CD4-positive, alpha-beta T cell (primary cell): Measurements from ENCODE around the gene BTBD17. TPM values are rescaled to one million over a fixed set of nuclear protein-coding genes. Genes with fewer than 3 reads are reported as not detected.

Experiments used
- ATAC-seq: fragments of 200-7000 bp; cut with Tn5 transposase; one replicate; pipeline ENCODE4 v1.10.0; 2022; ENCODE audit warnings: mild to moderate bottlenecking; ENCODE audit not compliant: poor library complexity
- CTCF ChIA-PET: fragments of 350-600 bp; sonication (Branson Sonifier 250); formaldehyde crosslinking; loops from one replicate; lab custom pipeline; 2021; ENCODE audit warnings: antibody characterized with exemption, inconsistent platforms; lab: Charles Lee
- POLR2A ChIA-PET: fragments of 350-600 bp; sonication (Branson Sonifier 250); formaldehyde crosslinking; loops from one replicate; lab custom pipeline; 2021; ENCODE audit warnings: antibody characterized with exemption, inconsistent platforms; lab: Charles Lee
- DNase-seq, 14 experiments: peaks; one replicate each; pipeline ENCODE4 v3.0.0-alpha.2; 2013 to 2020; ENCODE audit warnings: mixed read lengths in 2 of 14
- H3K27ac ChIP-seq, 2 donors: one replicate each; pipeline versions ENCODE4 v1.5.1 to v1.7.0; 2013; ENCODE audit warnings: low read length in 2 of 2, low read depth in 1 of 2, mild to moderate bottlenecking in 1 of 2
- H3K27me3 ChIP-seq, 2 experiments: 1 replicate in 1 of 2; 2 replicates in 1 of 2; pipeline versions ENCODE4 v1.6.1 to v1.7.0; 2013; ENCODE audit warnings: low read length in 2 of 2, control low read depth in 1 of 2, mild to moderate bottlenecking in 1 of 2, moderate library complexity in 1 of 2; ENCODE audit not compliant: insufficient read depth in 2 of 2, control insufficient read depth in 1 of 2
- H3K36me3 ChIP-seq: one replicate; pipeline ENCODE4 v1.6.1; 2013; ENCODE audit warnings: low read length, control low read depth; ENCODE audit not compliant: insufficient read depth
- H3K4me1 ChIP-seq: one replicate; pipeline ENCODE4 v1.6.1; 2013; ENCODE audit warnings: low read length, control low read depth; ENCODE audit not compliant: insufficient read depth
- H3K4me3 ChIP-seq: one replicate; pipeline ENCODE4 v1.5.1; 2013; ENCODE audit warnings: mild to moderate bottlenecking, low read length, moderate library complexity
- H3K9me3 ChIP-seq, 2 experiments: 1 replicate in 1 of 2; 2 replicates in 1 of 2; pipeline versions ENCODE4 v1.6.1 to v1.7.0; 2013; ENCODE audit warnings: low read length in 2 of 2, mild to moderate bottlenecking in 2 of 2, control low read depth in 1 of 2, moderate library complexity in 1 of 2; ENCODE audit not compliant: control insufficient read depth in 1 of 2, insufficient read depth in 1 of 2
- H3K27ac Mint-ChIP-seq: one replicate; pipeline ENCODE4 v1.8.0; 2020; ENCODE audit warnings: mixed read lengths
- H3K27me3 Mint-ChIP-seq: one replicate; pipeline ENCODE4 v1.8.0; 2021; ENCODE audit warnings: mixed read lengths
- H3K36me3 Mint-ChIP-seq: one replicate; pipeline ENCODE4 v1.8.0; 2021; ENCODE audit warnings: low read depth, mixed read lengths
- H3K4me1 Mint-ChIP-seq: one replicate; pipeline ENCODE4 v1.8.0; 2021; ENCODE audit warnings: low read depth, mixed read lengths
- H3K4me3 Mint-ChIP-seq: one replicate; pipeline ENCODE4 v1.8.0; 2020; ENCODE audit warnings: mild to moderate bottlenecking, mixed read lengths
- H3K9me3 Mint-ChIP-seq: one replicate; pipeline ENCODE4 v1.8.0; 2020; ENCODE audit warnings: mixed read lengths
- CTCF ChIP-seq: fragments of 200-600 bp; IDR thresholded peaks from one replicate; pipeline ENCODE4 v1.8.0; 2022; ENCODE audit warnings: antibody characterized with exemption, mild to moderate bottlenecking
- intact Hi-C, 2 experiments: fragments of 100-400 bp; cut with DNase I in 1 of 2; cut with micrococcal nuclease in 1 of 2; formaldehyde crosslinking; loops; one replicate each; pipeline versions ENCODE4 v1.15.1 to v1.9.0; 2023 to 2025; cut with DNase I, micrococcal nuclease
- total RNA-seq, 174 experiments: library from RNA in 2 of 174; stranded (reverse) in 2 of 174; gene quantifications; one replicate each; pipeline ENCODE4 v1.2.3 and lab custom pipeline; 2021 to 2026

BTBD17 gene
- total RNA-seq, 2 experiments from 2014 or later: not detected

GRCh38 chr17:74359916-74360315, 1.8 kb downstream of the BTBD17 start:
- Mint-ChIP-seq H3K4me1 (peaks cover 4% of the 10 kb centered on the region), H3K27ac (no peak overlapping the region), H3K9me3 (no peaks in the 10 kb centered on the region), H3K27me3 (peaks cover 46% of the 10 kb centered on the region), H3K4me3 (no peak overlapping the region), H3K36me3 (no peaks in the 10 kb centered on the region)
- Histone ChIP-seq H3K27ac (no peak overlapping the region), H3K36me3 (no peaks in the 10 kb centered on the region), H3K4me1 (peaks cover 16% of the 10 kb centered on the region), H3K4me3 (no peak overlapping the region), H3K27me3 (peaks cover 50 to 52% of the 10 kb centered on the region in 2 experiments), H3K9me3 (peaks cover 0 to 17% of the 10 kb centered on the region in 2 experiments)
- ChIA-PET CTCF (interaction anchor here (1.2 kb wide), 1 partner anchor 8 kb away, joined by 4 read pairs; no protein-coding TSS in a partner anchor), POLR2A (no interaction called here)
- TF ChIP-seq CTCF: no peak
- intact Hi-C loops: loop anchor here in 1 of 2 experiments (2.0 kb wide), 1 partner anchor 149 kb away; no protein-coding TSS in a partner anchor
- no peak for ATAC-seq
- DNase-seq: no peak

- Histone ChIP-seq H3K4me1 (peaks cover 23% of the 10 kb centered on the region), H3K9me3 (peaks cover 0 to 20% of the 10 kb centered on the region in 2 experiments), H3K27me3 (peaks cover 55 to 64% of the 10 kb centered on the region in 2 experiments), H3K4me3 (no peak overlapping the region), H3K36me3 (no peaks in the 10 kb centered on the region), H3K27ac (no peak overlapping the region)
- CTCF ChIA-PET: no interaction called here
- no peak for TF ChIP-seq CTCF
- Mint-ChIP-seq H3K4me3 (no peak overlapping the region), H3K9me3 (no peaks in the 10 kb centered on the region), H3K27ac (no peak overlapping the region), H3K36me3 (no peaks in the 10 kb centered on the region), H3K27me3 (peaks cover 58% of the 10 kb centered on the region), H3K4me1 (peaks cover 4% of the 10 kb centered on the region)
- POLR2A ChIA-PET: no interaction called here
- DNase-seq (no peak), ATAC-seq (no peak)
- intact Hi-C loops: no loop called here
These were observed 3.0 kb downstream of the BTBD17 start for GRCh38 chr17:74358697-74359096.

GRCh38 chr17:74357466-74357809, 4.2 kb downstream of the BTBD17 start:
- intact Hi-C loops: no loop called here
- Histone ChIP-seq H3K36me3 (no peaks in the 10 kb centered on the region), H3K4me3 (no peak overlapping the region), H3K9me3 (peaks cover 0 to 20% of the 10 kb centered on the region in 2 experiments), H3K4me1 (peaks cover 24% of the 10 kb centered on the region), H3K27me3 (peaks cover 66 to 77% of the 10 kb centered on the region in 2 experiments), H3K27ac (no peak overlapping the region)
- H3K27me3 Mint-ChIP-seq: peaks cover 69% of the 10 kb centered on the region
- no peak for TF ChIP-seq CTCF
- ChIA-PET CTCF (interaction anchor here (0.8 to 1.5 kb wide), 2 partner anchors 10 to 11 kb away, joined by 3 to 6 read pairs; partner anchors contain the start of gene GPR142), POLR2A (no interaction called here)
- H3K4me3 Mint-ChIP-seq: no peak overlapping the region
- DNase-seq: no peak
- no peaks in the 10 kb centered on the region for H3K9me3 Mint-ChIP-seq
- no peak for ATAC-seq
- no peak overlapping the region for H3K27ac Mint-ChIP-seq
- peaks cover 4% of the 10 kb centered on the region for H3K4me1 Mint-ChIP-seq
- H3K36me3 Mint-ChIP-seq: no peaks in the 10 kb centered on the region
